Stimulated activated naive CD4-positive, alpha-beta T cell (primary cell): ENCODE data around the gene RTCB.

Experiments used
- DNase-seq, 6 experiments: peaks; one replicate each; lab custom pipeline; 2025; lab: John Stamatoyannopoulos, UW

RTCB gene

DNA sequence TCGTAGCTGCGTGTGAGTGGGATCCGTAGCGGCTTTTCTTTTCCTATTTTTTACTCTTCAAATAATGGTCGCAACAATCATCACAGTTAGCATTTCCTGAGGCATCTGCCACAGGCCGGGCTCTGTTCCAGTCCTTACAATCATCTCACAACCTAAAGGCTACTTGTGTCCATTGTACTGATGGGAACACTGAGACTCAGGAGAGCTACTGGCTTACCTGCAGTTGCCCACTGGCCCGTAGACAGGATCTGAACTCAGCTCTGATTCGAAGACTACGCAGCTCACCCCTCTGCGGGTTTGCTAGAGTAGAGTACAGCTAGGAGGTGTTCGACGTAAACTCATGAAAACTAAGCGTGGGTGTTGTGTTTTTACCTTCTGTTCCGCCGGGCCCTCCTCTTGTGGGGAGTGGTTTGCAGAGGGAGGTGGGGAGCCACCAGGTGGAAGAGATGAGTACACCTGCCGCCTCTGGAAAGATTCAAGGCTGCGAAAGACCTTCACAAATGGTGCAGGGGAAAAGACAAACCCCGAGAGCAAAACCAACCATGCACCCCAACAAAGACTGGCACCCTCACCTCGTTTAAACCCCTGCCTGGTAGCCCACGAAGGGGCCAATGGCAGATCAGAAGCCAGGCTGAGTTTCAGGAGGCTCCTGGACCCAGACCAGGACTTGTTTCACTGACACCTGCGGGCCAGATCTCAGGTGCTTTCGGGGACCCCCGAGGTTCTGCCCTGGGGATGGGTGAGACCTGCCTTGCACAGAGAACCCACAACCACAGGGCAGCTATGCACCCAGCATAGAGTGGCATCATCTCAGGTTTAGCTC, 72.6 kb downstream of the RTCB start:
- DNase-seq: no peak

DNA sequence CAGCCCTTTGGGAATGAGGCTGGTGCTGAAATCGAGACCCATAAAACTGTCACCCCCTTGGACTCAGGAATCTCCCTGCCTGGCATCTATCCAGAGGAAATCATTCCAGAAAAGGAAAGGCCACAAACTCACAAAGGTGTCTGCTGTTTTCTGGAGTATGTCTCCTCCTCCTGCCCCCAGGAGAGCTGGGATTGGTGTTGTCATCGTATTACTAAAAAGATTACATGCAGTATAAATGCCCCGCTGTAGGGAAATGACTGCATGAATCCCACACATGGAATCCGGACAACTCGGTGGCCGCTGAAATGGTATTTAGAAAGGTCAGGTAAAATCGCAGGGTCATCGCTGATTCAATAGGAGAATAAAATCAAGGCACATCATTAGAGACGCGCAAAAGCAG, 73.3 kb downstream of the RTCB start:
- no peak for DNase-seq
